Ovary (tissue), 9 donors: ENCODE results near the gene BGN. TPM values are rescaled to one million over a fixed set of nuclear protein-coding genes. Genes with fewer than 3 reads are reported as not detected.

ENCODE experiments used
- DNase-seq, 5 donors: peaks; one replicate each; pipeline ENCODE4 v3.0.0-alpha.2; 2019 to 2020
- H3K27ac ChIP-seq, 2 donors: fragments of 200-600 bp; one replicate each; pipeline versions ENCODE4 v1.5.1 to v1.8.0; 2019 to 2022
- H3K27me3 ChIP-seq: fragments of 200-600 bp; one replicate; pipeline ENCODE4 v1.8.0; 2022
- H3K36me3 ChIP-seq: fragments of 200-600 bp; sonication (generic); one replicate; pipeline ENCODE4 v1.5.1; 2019
- H3K4me1 ChIP-seq: one replicate; pipeline ENCODE4 v1.8.1; 2013; ENCODE audit warnings: mild to moderate bottlenecking, moderate library complexity; ENCODE audit not compliant: insufficient read depth
- H3K4me3 ChIP-seq: fragments of 200-600 bp; sonication (generic); one replicate; pipeline ENCODE4 v1.5.1; 2017
- H3K9me3 ChIP-seq, 2 donors: fragments of 200-600 bp in 1 of 2; sonication (generic) in 1 of 2; one replicate each; pipeline versions ENCODE4 v1.5.1 to v1.8.1; 2013 to 2019; ENCODE audit warnings: mild to moderate bottlenecking in 1 of 2, moderate library complexity in 1 of 2
- EP300 ChIP-seq: sonication (generic); formaldehyde crosslinking; IDR thresholded peaks from one replicate; pipeline ENCODE4 v1.6.1; 2017; ENCODE audit warnings: antibody characterized with exemption
- POLR2A ChIP-seq: fragments of 450-650 bp; IDR thresholded peaks from one replicate; pipeline ENCODE4 v1.6.1; 2017; ENCODE audit warnings: antibody characterized with exemption, mild to moderate bottlenecking, moderate library complexity
- WGBS, 3 donors: extraction: QIAGEN DNeasy Blood & Tissue Kit in 1 of 3; methylation state at CpG; one replicate each; pipeline versions ENCODE4 v1.1.5 to v1.1.7; 2013 to 2017; 5-methylcytosine and 5-hydroxymethylcytosine counted together
- intact Hi-C, 4 donors: fragments of 100-400 bp; cut with DNase I; formaldehyde crosslinking; loops; one replicate each; pipeline versions ENCODE4 v1.11.0 to v1.15.1; 2022 to 2023
- polyA plus RNA-seq, 2 donors: library from polyadenylated mRNA; stranded (reverse); fragments of 200-250 nt in 1 of 2; fragments of 350-450 nt in 1 of 2; fragmentation: Illumina TruSeq in 1 of 2; extraction: RNeasy Lipid Tissue Mini Kit (QIAGEN cat#74804) in 1 of 2; gene quantifications; one replicate each; pipeline ENCODE4 v1.2.3, GENCODE V29; 2013 to 2014
- total RNA-seq, 7 donors: library from RNA; depleted of rRNA in 2 of 7; stranded (reverse); fragments of >200 nt in 2 of 7; fragmentation: NEBNext Ultra II Directional in 3 of 7; extraction: Animal tissue kit (Norgen Biotek cat#: 25700) in 3 of 7; gene quantifications; one replicate each; pipeline versions ENCODE4 v1.1.0 to v1.2.4, GENCODE V29; 2016 to 2023
- TF ChIP-seq, protein P1 (sequence below), 3 donors: fragments of 450-650 bp in 2 of 3; fragments of 200-600 bp in 1 of 3; IDR thresholded peaks; one replicate each; pipeline versions ENCODE4 v1.5.1 to v1.8.0; 2016 to 2022; ENCODE audit warnings: antibody characterized with exemption in 3 of 3, mild to moderate bottlenecking in 1 of 3
- donor health status: DM: no; HTN: no; CAD: no; lungs with moderate emphysema.
- donor health status: DM: no; HTN: no; CAD: no.
- donor health status: Bipolar disorder and iron deficiency.
- donor health status: DM: yes; HTN: yes; CAD: no.
- donor health status: DM: no; HTN: no; CAD: no.
- donor health status: DM: yes; HTN: yes; CAD: no.

The BGN gene
- total and polyA plus RNA-seq, 9 donors, result 10.0 to 81.7 (median 48.5) TPM

DNA sequence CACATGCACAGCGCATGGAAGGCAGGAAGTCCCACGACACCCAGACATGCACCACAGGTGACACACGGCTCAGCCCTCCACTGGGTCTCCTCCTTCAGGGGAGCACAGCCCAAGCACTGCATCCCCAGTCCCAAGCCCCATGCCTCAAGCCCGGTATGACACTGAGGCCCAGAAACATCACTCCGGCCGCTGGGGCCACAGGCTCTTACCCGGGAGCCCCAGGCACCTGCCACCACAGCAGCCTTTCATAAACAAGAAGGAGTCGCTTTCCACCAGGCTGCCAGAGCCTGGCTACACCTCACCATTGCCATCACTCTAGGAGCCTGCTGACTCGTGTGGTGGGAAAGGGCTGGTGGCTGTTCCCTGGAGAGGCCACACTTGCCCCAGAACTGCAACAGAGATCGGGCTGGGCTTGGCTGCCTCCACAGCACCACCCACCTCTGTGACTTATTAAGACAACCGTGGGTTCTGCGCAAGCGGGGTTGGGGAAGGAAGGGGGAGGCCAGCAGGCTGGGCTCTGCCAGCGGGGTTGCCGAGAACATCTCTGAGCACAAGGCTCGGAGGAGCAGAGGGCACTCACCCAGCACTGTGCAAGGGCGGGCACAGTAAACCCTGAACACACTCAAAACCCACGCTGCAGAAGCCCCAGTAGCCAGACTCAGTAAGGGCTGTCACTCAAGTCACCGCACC, 28.9 kb upstream of the BGN start:
- Histone ChIP-seq H3K27me3 (no peaks in the 10 kb centered on the region), H3K36me3 (no peaks in the 10 kb centered on the region), H3K27ac (no peak overlapping the region), H3K4me1 (peaks cover 4% of the 10 kb centered on the region), H3K9me3 (no peaks in the 10 kb centered on the region), H3K4me3 (no peak overlapping the region)
- no peak for DNase-seq
- TF ChIP-seq POLR2A (no peak), EP300 (no peak)
- TF ChIP-seq, protein P1, sequence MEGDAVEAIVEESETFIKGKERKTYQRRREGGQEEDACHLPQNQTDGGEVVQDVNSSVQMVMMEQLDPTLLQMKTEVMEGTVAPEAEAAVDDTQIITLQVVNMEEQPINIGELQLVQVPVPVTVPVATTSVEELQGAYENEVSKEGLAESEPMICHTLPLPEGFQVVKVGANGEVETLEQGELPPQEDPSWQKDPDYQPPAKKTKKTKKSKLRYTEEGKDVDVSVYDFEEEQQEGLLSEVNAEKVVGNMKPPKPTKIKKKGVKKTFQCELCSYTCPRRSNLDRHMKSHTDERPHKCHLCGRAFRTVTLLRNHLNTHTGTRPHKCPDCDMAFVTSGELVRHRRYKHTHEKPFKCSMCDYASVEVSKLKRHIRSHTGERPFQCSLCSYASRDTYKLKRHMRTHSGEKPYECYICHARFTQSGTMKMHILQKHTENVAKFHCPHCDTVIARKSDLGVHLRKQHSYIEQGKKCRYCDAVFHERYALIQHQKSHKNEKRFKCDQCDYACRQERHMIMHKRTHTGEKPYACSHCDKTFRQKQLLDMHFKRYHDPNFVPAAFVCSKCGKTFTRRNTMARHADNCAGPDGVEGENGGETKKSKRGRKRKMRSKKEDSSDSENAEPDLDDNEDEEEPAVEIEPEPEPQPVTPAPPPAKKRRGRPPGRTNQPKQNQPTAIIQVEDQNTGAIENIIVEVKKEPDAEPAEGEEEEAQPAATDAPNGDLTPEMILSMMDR (IDR thresholded peaks at IDR 0.05), result no peak
- intact Hi-C loops, result no loop called here
- 83 to 86% (median 86%) methylated on average over 17 to 19 of the region's 19 CpGs for WGBS, 3 donors

- H3K4me3 ChIP-seq, result no peak overlapping the region
- no peak overlapping the region for H3K27ac ChIP-seq
- TF ChIP-seq EP300 (no peak), POLR2A (no peak)
- TF ChIP-seq, protein P1 (IDR thresholded peaks at IDR 0.05), result no peak
- no peaks in the 10 kb centered on the region for H3K27me3 ChIP-seq
- intact Hi-C loops, result no loop called here
- no peaks in the 10 kb centered on the region for H3K9me3 ChIP-seq
- H3K4me1 ChIP-seq, result peaks cover 4% of the 10 kb centered on the region
- no peaks in the 10 kb centered on the region for H3K36me3 ChIP-seq
- DNase-seq, result no peak
- WGBS, 3 donors, result 40 to 51% (median 51%) methylated on average over 11 to 12 of the region's 12 CpGs
Observed at GRCh38 chrX:153468008-153468580, 26.7 kb upstream of the BGN start.

GRCh38 chrX:153469811-153470410, 24.9 kb upstream of the BGN start:
- TF ChIP-seq EP300, result no peak
- TF ChIP-seq, protein P1 (IDR thresholded peaks at IDR 0.05), result peak in 1 of 3 donors; percentile 16
- no peak overlapping the region for H3K27ac ChIP-seq
- H3K4me1 ChIP-seq, result peaks cover 4% of the 10 kb centered on the region
- H3K36me3 ChIP-seq, result no peaks in the 10 kb centered on the region
- H3K9me3 ChIP-seq, result no peaks in the 10 kb centered on the region
- H3K27me3 ChIP-seq, result no peaks in the 10 kb centered on the region
- H3K4me3 ChIP-seq, result peak overlapping the region; percentile 69
- intact Hi-C loops, result no loop called here
- WGBS, 3 donors, result 23 to 39% (median 30%) methylated on average over 26 to 32 of the region's 32 CpGs
- DNase-seq, result peak in 1 of 5 donors; percentile 33

DNA sequence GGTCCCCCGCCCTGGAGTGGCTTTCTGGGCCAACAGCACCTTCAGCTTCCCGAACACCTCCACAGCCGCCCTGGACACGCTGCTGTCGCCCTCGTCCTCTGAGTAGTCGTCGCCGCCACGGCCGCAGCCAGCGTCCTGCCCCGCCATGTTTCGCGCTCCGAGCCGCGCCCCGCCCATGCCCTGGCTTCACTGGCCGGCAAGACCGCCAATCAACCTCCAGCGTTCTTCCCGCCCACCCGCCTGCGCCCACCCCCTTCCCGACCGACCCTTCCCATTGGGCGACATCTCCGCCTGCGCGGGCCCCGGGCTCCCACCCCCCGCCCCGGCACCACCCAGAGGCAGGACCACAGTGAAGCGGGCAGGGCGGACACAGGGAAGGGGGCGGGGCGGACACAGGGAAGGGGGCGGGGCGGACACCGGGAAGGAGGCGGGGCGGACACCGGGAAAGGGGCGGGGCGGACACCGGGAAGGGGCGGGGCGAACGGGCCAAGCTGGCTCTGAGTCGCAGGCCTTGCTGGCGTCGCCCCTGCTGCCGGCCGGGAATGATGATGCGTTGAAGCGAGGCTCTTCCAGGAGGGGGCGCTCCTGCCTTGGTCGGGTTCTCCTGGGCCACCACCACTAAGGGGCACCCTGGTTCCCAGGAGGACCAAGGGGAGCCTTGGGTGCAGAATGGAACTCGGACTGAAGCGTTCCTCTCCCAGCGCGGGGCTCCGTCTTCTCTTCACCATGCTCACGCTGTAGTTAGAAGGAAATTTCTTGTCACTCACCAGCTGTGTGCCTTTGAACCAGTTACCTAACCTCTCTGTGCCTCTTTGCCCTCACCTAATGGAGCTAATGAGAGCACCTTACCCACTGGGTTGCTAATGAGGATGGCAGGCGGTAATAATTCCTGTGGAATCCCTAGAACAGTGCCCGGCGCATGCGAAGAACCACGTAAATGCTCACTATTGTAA, 24.1 kb upstream of the BGN start, which contains the start of gene HAUS7:
Gene HAUS7 (minus strand): TSS at position 166 of the 953 bp plus-strand sequence. CDS start 19 bp downstream, at position 147.
- intact Hi-C loops, result no loop called here
- Histone ChIP-seq H3K4me1 (peaks cover 4% of the 10 kb centered on the region), H3K27ac (peak within 1 kb of the TSS in 1 of 2 donors; percentile 57), H3K9me3 (no peaks in the 10 kb centered on the region), H3K36me3 (no peaks in the 10 kb centered on the region), H3K4me3 (peak within 1 kb of the TSS; percentile 69), H3K27me3 (no peaks in the 10 kb centered on the region)
- WGBS, 3 donors, result 28 to 48% (median 47%) methylated on average over 63 to 70 of the region's 70 CpGs
- peak; percentile 83 to 92 (median 92) for DNase-seq
- TF ChIP-seq EP300, result no peak
- TF ChIP-seq, protein P1 (IDR thresholded peaks at IDR 0.05), result peak; percentile 49 to 66 (median 49)
- TF ChIP-seq POLR2A, result peak; percentile 51
